Erythroblast (primary cell): Measurements from ENCODE around the gene DPP8.

Source experiments
- GATA1 ChIP-seq: IDR thresholded peaks from 2 replicates; pipeline ENCODE4 v1.6.1; 2011; ENCODE audit warnings: low read depth, mild to moderate bottlenecking, control low read depth, low read length, moderate library complexity
- POLR2A ChIP-seq: IDR thresholded peaks from 2 replicates; pipeline ENCODE4 v1.6.1; 2011; ENCODE audit warnings: mild to moderate bottlenecking, low read length

DNA sequence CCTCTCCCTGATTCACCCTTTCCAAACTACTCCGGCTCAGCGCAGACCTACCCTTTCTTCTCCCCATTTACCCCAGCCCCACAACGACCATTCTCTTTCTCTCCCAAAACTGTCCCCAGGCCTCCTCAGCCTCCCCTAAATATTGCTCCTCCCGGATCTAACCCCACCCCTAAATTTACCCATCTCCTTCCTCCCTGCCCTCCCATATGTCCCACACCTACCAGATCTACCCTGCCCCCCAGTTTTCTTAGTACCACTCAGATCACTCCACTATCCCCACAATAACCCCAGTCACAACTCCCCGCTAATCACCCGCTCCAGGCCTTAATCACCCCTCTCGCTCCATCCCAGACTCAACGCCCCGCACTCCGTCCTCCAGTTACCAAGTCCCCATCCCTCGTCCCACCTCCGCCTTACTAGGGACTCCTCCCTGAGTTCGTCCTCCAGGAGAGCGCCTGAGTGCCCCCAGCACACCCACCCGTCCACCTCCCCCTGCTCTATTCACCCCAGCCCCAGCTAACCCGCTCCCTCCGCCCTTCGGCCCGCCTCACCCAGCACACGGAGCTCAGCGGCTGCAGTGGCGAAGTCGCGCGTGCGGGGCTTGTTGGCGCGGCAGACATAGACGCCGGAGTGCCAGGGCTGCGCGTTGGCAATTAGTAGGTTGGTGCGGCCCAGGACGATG is 121.1 kb downstream of the DPP8 start:
- TF ChIP-seq POLR2A (no peak), GATA1 (no peak)
